SK-N-SH (cell line): ENCODE measurements around the gene TESK1. TPM values are rescaled to one million over a fixed set of nuclear protein-coding genes. Genes with fewer than 3 reads are reported as not detected.

ENCODE experiments used
- CTCF ChIA-PET: fragments of 300-600, 350-600 bp; formaldehyde crosslinking; extraction: SDS; loops from one replicate; lab custom pipeline; 2021; lab: Yijun Ruan, JAX
- POLR2A ChIA-PET: fragments of 350-600 bp; sonication (Branson Sonifier 250); formaldehyde crosslinking; extraction: SDS; loops from one replicate; lab custom pipeline; 2020; ENCODE audit warnings: antibody characterized with exemption, inconsistent platforms; lab: Yijun Ruan, JAX
- DNase-seq: peaks from one replicate; pipeline ENCODE4 v3.0.0; 2012
- H2AFZ ChIP-seq: fragments of 200-600 bp; sonication (generic); 2 replicates; pipeline ENCODE4 v1.8.1; 2016; ENCODE audit warnings: antibody characterized with exemption, mild to moderate bottlenecking, low read depth
- H3F3A ChIP-seq: fragments of 200-600 bp; sonication (generic); replicated peaks from 2 replicates; pipeline ENCODE3; 2016; ENCODE audit warnings: antibody characterized with exemption, mild to moderate bottlenecking; ENCODE audit not compliant: insufficient read depth
- H3K27ac ChIP-seq, 2 experiments: fragments of 200-500 bp in 1 of 2; fragments of 200-600 bp in 1 of 2; sonication (Bioruptor generic) in 1 of 2; sonication (generic), shearing (Covaris generic) in 1 of 2; 2 replicates each; pipeline versions ENCODE4 v1.5.1 to v1.6.1; 2014 to 2016; ENCODE audit warnings: low read depth in 2 of 2, inconsistent platforms in 1 of 2, low read length in 1 of 2, mild to moderate bottlenecking in 1 of 2, mixed read lengths in 1 of 2
- H3K27me3 ChIP-seq: fragments of 200-600 bp; sonication (generic), shearing (Covaris generic); 2 replicates; pipeline ENCODE4 v1.6.1; 2016; ENCODE audit warnings: mixed run types; ENCODE audit not compliant: insufficient read depth
- H3K36me3 ChIP-seq, 2 experiments: fragments of 200-500 bp in 1 of 2; fragments of 200-600 bp in 1 of 2; sonication (Bioruptor generic) in 1 of 2; sonication (generic) in 1 of 2; replicated peaks in 1 of 2; 2 replicates each; pipeline versions ENCODE3 to v1.5.1; 2014 to 2016; ENCODE audit warnings: low read length in 1 of 2, mild to moderate bottlenecking in 1 of 2; ENCODE audit not compliant: insufficient read depth in 2 of 2, control insufficient read depth in 1 of 2
- H3K4me1 ChIP-seq, 2 experiments: fragments of 200-500 bp in 1 of 2; fragments of 200-600 bp in 1 of 2; sonication (Bioruptor generic) in 1 of 2; sonication (generic), shearing (Covaris generic) in 1 of 2; 2 replicates each; pipeline versions ENCODE4 v1.5.1 to v1.6.1; 2014 to 2016; ENCODE audit warnings: low read depth in 1 of 2, low read length in 1 of 2, mixed run types in 1 of 2; ENCODE audit not compliant: insufficient read depth in 2 of 2, control insufficient read depth in 1 of 2
- H3K4me2 ChIP-seq: fragments of 200-600 bp; sonication (generic), shearing (Covaris generic); 2 replicates; pipeline ENCODE4 v1.6.1; 2017; ENCODE audit warnings: mixed run types
- H3K4me3 ChIP-seq, 2 experiments: fragments of 200-500 bp in 1 of 2; fragments of 200-600 bp in 1 of 2; sonication (Bioruptor generic) in 1 of 2; sonication (generic), shearing (Covaris generic) in 1 of 2; 2 replicates each; pipeline versions ENCODE4 v1.5.1 to v1.8.1; 2014 to 2016; ENCODE audit warnings: low read depth in 2 of 2, inconsistent platforms in 1 of 2, low read length in 1 of 2, mild to moderate bottlenecking in 1 of 2, mixed read lengths in 1 of 2, moderate library complexity in 1 of 2
- H3K79me2 ChIP-seq: fragments of 200-600 bp; sonication (generic); 2 replicates; pipeline ENCODE4 v1.8.1; 2017; ENCODE audit warnings: mild to moderate bottlenecking; ENCODE audit not compliant: insufficient read depth
- H3K9ac ChIP-seq: fragments of 200-600 bp; sonication (generic); 2 replicates; pipeline ENCODE4 v1.6.1; 2017; ENCODE audit warnings: mixed run types
- H3K9me2 ChIP-seq: fragments of 200-600 bp; sonication (generic); 2 replicates; pipeline ENCODE4 v1.6.1; 2017; ENCODE audit warnings: mixed run types
- H3K9me3 ChIP-seq: fragments of 200-600 bp; sonication (generic); 2 replicates; pipeline ENCODE4 v1.6.1; 2017; ENCODE audit warnings: mixed run types, mild to moderate bottlenecking, moderate library complexity
- H4K20me1 ChIP-seq: fragments of 200-600 bp; sonication (generic); 2 replicates; pipeline ENCODE4 v1.6.1; 2017; ENCODE audit warnings: mild to moderate bottlenecking, mixed run types; ENCODE audit not compliant: insufficient read depth
- ELF1 ChIP-seq: IDR thresholded peaks from 2 replicates; pipeline ENCODE4 v1.4.0; 2012
- EP300 ChIP-seq, 2 experiments: IDR thresholded peaks; 2 replicates each; pipeline versions ENCODE4 v1.4.0 to v1.6.1; 2012; ENCODE audit warnings: borderline replicate concordance in 1 of 2, low read depth in 1 of 2, low read length in 1 of 2
- EZH2phosphoT487 ChIP-seq: fragments of 200-600 bp; sonication (generic); IDR thresholded peaks from 2 replicates; pipeline ENCODE4 v1.6.1; 2017; ENCODE audit warnings: low read depth, mixed run types, mild to moderate bottlenecking, antibody characterized with exemption, moderate library complexity, borderline replicate concordance
- FOXM1 ChIP-seq: IDR thresholded peaks from 2 replicates; pipeline ENCODE4 v1.4.0; 2012; ENCODE audit warnings: low read depth, mild to moderate bottlenecking
- GATA2 ChIP-seq: sonication (generic); formaldehyde crosslinking; IDR thresholded peaks from 2 replicates; pipeline ENCODE4 v1.5.0; 2020; ENCODE audit warnings: mild to moderate bottlenecking, missing genetic modification reagents
- MEF2A ChIP-seq: IDR thresholded peaks from 2 replicates; pipeline ENCODE4 v1.4.0; 2012; ENCODE audit warnings: low read depth, borderline replicate concordance
- MXI1 ChIP-seq: IDR thresholded peaks from 2 replicates; pipeline ENCODE4 v1.6.1; 2012; ENCODE audit warnings: mild to moderate bottlenecking, low read depth, low read length, improper control_type of control experiment
- POLR2AphosphoS5 ChIP-seq: IDR thresholded peaks from 2 replicates; pipeline ENCODE4 v1.6.1; 2012; ENCODE audit warnings: low read depth, low read length
- RFX5 ChIP-seq: IDR thresholded peaks from 2 replicates; pipeline ENCODE4 v1.6.1; 2012; ENCODE audit warnings: mild to moderate bottlenecking, improper control_type of control experiment, low read length
- TEAD4 ChIP-seq: IDR thresholded peaks from 2 replicates; pipeline ENCODE4 v1.4.0; 2012; ENCODE audit warnings: mild to moderate bottlenecking, borderline replicate concordance; ENCODE audit not compliant: insufficient read depth
- YY1 ChIP-seq: IDR thresholded peaks from 2 replicates; pipeline ENCODE4 v1.4.0; 2012; ENCODE audit warnings: low read depth, mild to moderate bottlenecking
- WGBS: methylation state at CpG from one replicate; pipeline ENCODE4 v1.1.6; 2017; ENCODE audit warnings: low lambda C conversion rate; 5-methylcytosine and 5-hydroxymethylcytosine counted together
- polyA plus RNA-seq, 3 experiments: library from polyadenylated mRNA; depleted of rRNA; stranded (reverse); fragments of >200 nt; gene quantifications; 2 replicates each; pipeline ENCODE4 v1.2.3, GENCODE V29; 2012
- TF ChIP-seq, protein P1 (sequence below): IDR thresholded peaks from 2 replicates; pipeline ENCODE4; 2012
- TF ChIP-seq, protein P2 (sequence below): IDR thresholded peaks from 2 replicates; pipeline ENCODE4 v1.4.0; 2012; ENCODE audit warnings: low read depth, borderline replicate concordance

The TESK1 gene
- polyA plus RNA-seq, 1 of the 3 experiments (the other 2 are of a cell fraction) = 26.0 TPM

DNA sequence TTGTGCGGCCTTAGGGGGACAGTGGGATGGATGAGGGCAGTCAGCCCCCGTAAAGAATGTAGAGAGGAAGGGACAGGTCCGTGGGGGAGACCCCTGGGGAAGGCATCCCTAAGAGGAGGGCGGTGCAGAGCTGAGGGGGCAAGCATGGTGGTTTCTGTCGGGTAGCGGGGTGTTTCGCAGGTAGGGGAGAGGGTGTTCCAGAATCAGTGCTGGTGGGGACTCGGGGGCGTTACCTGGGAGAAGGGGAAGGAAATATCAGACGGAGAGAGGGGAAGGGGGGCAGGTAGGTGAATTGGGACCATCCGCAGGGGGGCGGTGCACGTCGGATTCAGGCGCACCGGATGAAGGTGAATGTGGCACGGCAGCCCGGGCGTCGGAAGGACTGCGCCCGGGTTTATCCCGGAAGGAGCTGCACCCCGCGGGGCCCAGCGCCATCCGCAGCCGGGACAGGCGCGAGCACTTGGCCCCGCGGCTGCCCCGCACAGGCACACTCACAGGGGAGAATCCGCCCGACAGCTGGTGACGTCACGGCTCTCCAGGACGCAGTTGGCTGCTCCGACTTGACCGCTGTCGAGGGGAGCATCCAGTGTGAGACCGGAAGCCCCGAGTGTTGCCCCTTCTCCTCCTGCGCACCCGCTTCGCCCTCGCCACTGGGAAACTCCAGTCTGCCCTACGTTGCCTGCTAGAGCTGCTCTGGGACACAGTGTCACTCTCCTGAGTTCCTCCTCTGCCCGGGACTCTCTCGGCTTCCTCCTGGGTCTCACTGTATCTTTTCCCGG, 11.8 kb downstream of the TESK1 start:
- Histone ChIP-seq H3K9me3 (no peaks in the 10 kb centered on the region), H4K20me1 (no peaks in the 10 kb centered on the region), H3K27me3 (0 out of 2 replicates have a peak, but pooled peaks cover 4% of the 10 kb centered on the region), H3K79me2 (no peaks in the 10 kb centered on the region), H3K9ac (no peak overlapping the region), H3K36me3 (no peaks in the 10 kb centered on the region), H3K4me2 (peak overlapping the region; percentile 44; the same call in 1 of the 2 replicates), H3K9me2 (no peaks in the 10 kb centered on the region), H3F3A (no peaks in the 10 kb centered on the region), H3K4me3 (peak overlapping the region; percentile 27 to 41; a peak in 3 of 4 replicates), H3K27ac (no peak overlapping the region), H2AFZ (peak overlapping the region; percentile 65; the same call in 1 of the 2 replicates), H3K4me1 (peaks cover 0 to 12% of the 10 kb centered on the region in 2 experiments; a peak in 1 of 4 replicates)
- TF ChIP-seq RFX5 (peak; percentile 98), POLR2AphosphoS5 (no peak)
- TF ChIP-seq, protein P1, sequence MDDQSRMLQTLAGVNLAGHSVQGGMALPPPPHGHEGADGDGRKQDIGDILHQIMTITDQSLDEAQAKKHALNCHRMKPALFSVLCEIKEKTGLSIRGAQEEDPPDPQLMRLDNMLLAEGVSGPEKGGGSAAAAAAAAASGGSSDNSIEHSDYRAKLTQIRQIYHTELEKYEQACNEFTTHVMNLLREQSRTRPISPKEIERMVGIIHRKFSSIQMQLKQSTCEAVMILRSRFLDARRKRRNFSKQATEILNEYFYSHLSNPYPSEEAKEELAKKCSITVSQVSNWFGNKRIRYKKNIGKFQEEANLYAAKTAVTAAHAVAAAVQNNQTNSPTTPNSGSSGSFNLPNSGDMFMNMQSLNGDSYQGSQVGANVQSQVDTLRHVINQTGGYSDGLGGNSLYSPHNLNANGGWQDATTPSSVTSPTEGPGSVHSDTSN = no peak
- CTCF ChIA-PET = interaction anchor here (0.8 to 5.3 kb wide), 6 partner anchors 11 to 30 kb away, joined by 3 to 20 read pairs (median 5); partner anchors contain the start of gene TESK1
- peak; percentile 82 for DNase-seq
- 51% methylated on average over 27 of the region's 51 CpGs for WGBS
- POLR2A ChIA-PET = interaction anchor here (1.0 kb wide), 1 partner anchor 30 kb away, joined by 3 read pairs; no protein-coding TSS in a partner anchor

DNA sequence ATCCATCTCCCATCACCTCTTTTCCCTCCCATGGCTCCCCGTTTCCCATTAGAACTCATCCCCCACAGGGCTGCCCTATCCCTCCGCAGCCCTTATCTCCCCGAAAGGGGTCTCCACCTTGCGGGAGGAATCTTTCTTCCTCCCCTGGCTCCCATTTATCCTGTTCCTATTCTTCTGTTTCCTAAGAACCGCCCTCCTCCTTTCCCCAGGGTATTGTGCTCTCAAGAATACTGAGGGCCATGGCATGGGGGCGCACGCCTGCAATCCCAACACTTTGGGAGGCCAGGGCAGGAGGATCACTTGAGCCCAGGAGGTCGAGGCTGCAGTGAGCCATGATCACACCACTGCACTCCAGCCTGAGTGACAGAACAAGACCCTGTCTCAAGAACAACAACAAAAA, 12.5 kb downstream of the TESK1 start:
- no peak overlapping the region for H3K27ac ChIP-seq
- WGBS = 86% methylated on average over 8 of the region's 8 CpGs
- peaks cover 0 to 12% of the 10 kb centered on the region in 2 experiments; a peak in 1 of 4 replicates for H3K4me1 ChIP-seq
- peak overlapping the region; percentile 65; the same call in 1 of the 2 replicates for H2AFZ ChIP-seq
- no peaks in the 10 kb centered on the region for H3F3A ChIP-seq
- H3K36me3 ChIP-seq = no peaks in the 10 kb centered on the region
- no peak overlapping the region for H3K9ac ChIP-seq
- 0 out of 2 replicates have a peak, but pooled peaks cover 4% of the 10 kb centered on the region for H3K27me3 ChIP-seq
- no peak overlapping the region for H3K4me2 ChIP-seq
- TF ChIP-seq EP300 (IDR thresholded peaks at IDR 0.05; ENCODE audit: borderline replicate concordance in 1 of 2, low read depth in 1 of 2, low read length in 1 of 2) (no peak), MXI1 (no peak), GATA2 (CRISPR knock-in tag) (no peak), YY1 (no peak), EZH2phosphoT487 (no peak), TEAD4 (no peak), MEF2A (no peak), FOXM1 (no peak), ELF1 (no peak)
- TF ChIP-seq, protein P2, sequence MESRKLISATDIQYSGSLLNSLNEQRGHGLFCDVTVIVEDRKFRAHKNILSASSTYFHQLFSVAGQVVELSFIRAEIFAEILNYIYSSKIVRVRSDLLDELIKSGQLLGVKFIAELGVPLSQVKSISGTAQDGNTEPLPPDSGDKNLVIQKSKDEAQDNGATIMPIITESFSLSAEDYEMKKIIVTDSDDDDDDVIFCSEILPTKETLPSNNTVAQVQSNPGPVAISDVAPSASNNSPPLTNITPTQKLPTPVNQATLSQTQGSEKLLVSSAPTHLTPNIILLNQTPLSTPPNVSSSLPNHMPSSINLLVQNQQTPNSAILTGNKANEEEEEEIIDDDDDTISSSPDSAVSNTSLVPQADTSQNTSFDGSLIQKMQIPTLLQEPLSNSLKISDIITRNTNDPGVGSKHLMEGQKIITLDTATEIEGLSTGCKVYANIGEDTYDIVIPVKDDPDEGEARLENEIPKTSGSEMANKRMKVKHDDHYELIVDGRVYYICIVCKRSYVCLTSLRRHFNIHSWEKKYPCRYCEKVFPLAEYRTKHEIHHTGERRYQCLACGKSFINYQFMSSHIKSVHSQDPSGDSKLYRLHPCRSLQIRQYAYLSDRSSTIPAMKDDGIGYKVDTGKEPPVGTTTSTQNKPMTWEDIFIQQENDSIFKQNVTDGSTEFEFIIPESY = no peak
- H3K4me3 ChIP-seq = no peak overlapping the region; a peak in 2 of 4 replicates
- POLR2A ChIA-PET = interaction anchor here (1.0 kb wide), 1 partner anchor 29 kb away, joined by 3 read pairs; no protein-coding TSS in a partner anchor
- CTCF ChIA-PET = interaction anchor here (0.8 to 5.3 kb wide), 3 partner anchors 12 to 29 kb away, joined by 3 to 20 read pairs (median 6); partner anchors contain the start of gene TESK1
- H3K9me3 ChIP-seq = no peaks in the 10 kb centered on the region
- no peaks in the 10 kb centered on the region for H3K79me2 ChIP-seq
- no peaks in the 10 kb centered on the region for H4K20me1 ChIP-seq
- no peaks in the 10 kb centered on the region for H3K9me2 ChIP-seq
- DNase-seq = no peak
